Left renal cortex interstitium (tissue), 4 donors: Measurements from ENCODE around the gene AFG1L. TPM values are rescaled to one million over a fixed set of nuclear protein-coding genes. Genes with fewer than 3 reads are reported as not detected.
"Not testable (repeated sequence)": the region's sequence is repeated elsewhere in the genome, so short reads cannot be mapped to it uniquely, and the experiment has no call there.

Source experiments
- DNase-seq, 4 donors: peaks; one replicate each; pipeline ENCODE4 v3.0.0-alpha.2; 2013; ENCODE audit warnings: low read depth in 4 of 4, low spot score in 2 of 4, missing footprints in 1 of 4
- polyA plus RNA-seq, 4 donors: library from polyadenylated mRNA; unstranded; fragments of 120-200 nt; gene quantifications; one replicate each; pipeline ENCODE4 v1.2.1, GENCODE V29; 2013; ENCODE audit not compliant: insufficient read length in 4 of 4

AFG1L gene
- polyA plus RNA-seq, 4 donors: 7.1 to 8.4 (median 7.8) TPM

DNA sequence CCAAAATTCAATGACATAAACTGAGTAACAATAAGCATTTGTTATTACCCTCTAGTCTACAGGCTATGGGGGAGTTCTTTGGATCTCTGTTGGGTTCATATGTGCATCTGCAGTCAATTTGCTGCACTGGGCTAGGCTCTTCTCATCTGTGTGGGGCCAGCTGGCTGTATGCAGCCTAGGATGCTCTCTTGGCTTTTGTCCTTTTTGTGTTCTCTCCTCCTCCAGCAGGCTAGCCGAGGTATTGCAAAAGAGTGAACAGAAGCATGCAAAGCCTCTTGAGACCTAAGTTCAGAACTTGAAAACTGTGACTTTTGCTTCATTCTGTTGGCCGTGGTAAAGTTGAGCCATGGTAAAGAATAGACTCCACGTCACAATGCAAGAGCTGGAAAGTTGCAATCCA lies 203.0 kb downstream of the AFG1L start:
- DNase-seq: no peak

DNA sequence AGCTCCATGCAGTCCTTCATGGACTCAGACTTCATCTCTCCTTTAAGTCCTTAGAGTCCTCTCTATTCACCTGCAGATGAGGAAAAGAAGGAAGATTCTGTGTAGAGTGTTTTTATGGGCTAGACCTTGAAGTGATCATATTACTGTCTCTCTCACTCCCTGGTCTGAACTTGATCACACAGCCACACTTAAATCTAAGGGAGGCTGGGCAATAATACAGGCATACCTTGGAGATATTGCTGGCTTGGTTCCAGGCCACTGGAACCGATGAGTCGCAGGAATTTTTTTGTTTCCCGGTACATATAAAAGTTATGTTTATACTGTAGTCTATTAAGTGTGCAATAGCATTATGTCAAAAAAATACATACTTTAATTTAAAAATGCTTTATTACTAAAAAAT lies 206.7 kb downstream of the AFG1L start:
- no peak for DNase-seq

DNA sequence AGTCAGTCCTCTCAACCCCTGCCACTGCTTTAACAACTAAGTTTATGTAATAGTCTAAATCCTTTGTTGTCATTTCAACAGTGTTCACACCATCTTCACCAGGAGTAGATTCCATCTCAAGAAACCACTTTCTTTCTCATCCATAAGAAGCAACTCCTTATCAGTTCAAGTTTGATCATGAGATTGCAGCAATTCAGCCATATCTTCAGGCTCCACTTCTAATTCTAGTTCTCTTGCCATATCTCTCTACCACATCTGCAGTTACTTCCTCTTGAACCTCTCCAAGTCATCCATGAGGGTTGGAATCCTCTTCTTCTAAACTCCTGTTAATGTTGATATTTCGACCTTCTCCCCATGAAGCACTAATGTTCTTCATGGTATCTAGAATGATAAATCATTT lies 208.0 kb downstream of the AFG1L start:
- no peak for DNase-seq

DNA sequence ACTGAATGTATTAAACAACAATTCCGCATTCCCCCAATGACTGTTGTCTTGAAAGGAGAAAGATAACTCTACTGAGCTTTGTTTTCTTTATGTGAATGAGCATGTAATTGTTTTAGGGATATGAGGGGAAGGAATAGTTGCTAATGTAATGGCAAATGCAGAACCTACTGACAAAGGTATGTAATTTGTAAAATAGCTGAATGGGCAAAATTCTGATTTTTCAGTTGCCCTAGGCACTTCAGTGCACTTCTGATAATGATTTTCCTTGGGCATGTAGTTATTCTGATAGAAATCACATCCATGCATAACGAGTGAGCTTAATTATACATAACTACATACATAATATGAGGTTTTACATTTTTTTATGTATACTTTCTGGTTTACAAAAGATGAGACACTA lies 212.5 kb downstream of the AFG1L start:
- DNase-seq: no peak

DNA sequence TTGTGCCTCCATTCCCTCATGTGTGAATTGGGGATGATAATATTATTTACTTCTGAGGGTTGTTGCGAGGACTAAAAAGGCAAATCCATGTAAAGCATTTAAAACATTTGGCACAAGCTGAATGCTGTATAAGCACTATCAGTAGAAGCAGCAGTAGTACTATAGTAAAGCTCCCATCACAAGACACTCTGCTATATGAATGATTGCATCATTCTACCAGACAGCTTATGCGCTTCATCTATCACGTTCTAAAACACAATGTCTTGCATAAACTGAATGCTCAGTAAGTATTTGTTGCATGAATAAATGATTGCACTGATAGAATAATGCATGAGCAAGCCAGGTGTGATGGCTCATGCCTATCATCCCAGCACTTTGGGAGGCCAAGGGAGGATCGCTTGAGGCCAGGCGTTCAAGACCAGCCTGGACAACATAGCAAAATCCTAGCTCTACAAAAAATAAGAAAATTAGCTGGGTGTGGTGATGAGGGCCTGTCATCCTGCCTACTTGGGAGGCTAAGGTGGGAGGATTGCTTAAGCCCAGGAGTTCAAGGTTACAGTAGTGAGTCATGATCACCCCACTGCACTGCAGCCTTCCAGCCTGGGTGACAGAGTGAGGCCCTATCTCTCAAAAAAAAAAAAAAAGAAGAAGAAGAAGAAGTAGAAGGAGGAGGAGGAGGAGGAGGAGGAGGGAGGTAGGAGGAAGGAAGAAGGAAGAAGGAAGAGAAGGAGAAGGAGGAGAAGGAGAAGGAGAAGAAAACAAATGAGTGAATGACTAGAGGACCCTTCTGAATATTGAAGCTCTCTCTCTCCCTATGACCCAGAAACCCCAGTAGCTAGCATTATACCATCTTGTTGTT lies 215.8 kb downstream of the AFG1L start:
- DNase-seq: no peak

DNA sequence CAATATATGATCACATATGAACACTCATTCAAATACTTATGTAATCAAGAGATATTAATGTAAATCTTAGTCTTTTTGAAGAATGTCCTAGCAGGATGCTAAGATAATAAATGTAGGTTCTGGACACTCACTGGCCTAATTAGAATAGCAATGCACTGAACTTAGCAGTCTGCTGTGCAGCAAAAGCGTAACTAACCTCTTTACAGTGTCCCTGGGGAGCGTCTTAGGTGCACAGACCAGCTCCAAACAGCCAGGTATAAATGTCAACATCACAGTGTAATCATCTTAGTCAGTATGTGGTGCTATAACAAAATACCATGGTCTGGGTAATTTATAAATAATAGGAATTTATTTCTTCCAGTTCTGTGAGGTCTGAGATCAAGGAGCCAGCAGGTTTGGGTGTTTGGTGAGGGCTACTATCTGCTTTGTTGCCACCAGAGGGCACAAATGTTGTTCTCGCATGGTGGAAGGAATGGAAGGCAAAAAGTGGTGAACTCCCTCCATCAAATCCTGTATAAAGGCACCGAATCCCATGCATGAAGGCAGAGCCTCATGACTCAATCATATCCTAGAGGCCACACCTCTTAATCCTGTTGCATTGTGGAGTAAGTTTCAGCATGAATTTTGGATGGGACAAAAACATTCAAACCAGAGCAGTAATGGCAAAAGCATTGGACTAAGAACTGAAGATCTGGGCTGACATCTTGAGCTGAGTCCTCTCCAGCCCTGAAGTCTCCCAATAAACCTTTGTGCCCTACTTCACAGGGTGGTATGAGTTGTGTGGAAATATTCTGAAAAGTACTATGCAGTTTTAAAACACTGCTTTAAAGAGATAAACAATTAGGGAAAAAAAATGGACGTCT lies 224.1 kb downstream of the AFG1L start:
- no peak for DNase-seq

DNA sequence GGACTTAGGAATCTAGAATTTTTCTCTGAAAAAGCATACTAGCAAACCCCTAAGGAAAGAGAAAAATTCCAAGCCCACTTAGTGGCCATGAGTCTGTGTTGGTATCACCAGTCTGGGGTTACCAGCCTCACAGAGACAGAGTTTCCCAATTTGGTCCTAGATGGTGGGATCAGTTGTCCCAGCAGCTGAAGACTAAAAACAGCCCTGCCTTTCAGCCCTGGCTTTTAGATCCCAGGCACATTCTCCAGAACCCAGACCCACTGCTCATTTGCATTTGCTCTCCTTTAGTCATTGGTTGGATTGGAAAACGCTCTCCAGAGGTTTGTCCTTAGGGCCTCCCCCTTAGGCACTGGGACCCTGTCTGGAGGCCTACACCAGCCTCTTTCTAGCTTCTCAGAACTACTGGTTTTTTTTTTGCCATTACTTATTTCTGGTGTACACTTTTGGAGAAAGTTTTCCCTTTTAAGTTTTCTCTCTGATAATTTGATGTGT lies 226.8 kb downstream of the AFG1L start:
- no peak for DNase-seq

DNA sequence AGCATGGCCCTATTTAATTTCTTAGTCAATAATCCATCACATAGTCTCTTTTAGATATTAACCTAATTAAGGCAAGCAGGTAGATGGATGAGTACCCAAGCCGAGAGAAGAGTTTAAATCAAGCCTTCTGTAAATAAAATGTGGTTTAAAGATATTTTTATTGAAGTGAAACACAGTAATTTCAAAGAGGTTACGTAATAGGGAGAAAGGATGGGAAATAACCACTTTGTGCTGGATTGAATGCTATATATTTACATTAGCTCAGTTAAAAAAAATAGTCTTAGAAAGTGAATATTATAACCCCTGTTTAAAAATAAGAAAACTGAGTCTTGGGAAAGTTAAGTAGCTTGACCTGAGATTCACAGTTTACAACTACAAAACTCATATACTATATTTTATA lies 228.8 kb downstream of the AFG1L start:
- no peak for DNase-seq

DNA sequence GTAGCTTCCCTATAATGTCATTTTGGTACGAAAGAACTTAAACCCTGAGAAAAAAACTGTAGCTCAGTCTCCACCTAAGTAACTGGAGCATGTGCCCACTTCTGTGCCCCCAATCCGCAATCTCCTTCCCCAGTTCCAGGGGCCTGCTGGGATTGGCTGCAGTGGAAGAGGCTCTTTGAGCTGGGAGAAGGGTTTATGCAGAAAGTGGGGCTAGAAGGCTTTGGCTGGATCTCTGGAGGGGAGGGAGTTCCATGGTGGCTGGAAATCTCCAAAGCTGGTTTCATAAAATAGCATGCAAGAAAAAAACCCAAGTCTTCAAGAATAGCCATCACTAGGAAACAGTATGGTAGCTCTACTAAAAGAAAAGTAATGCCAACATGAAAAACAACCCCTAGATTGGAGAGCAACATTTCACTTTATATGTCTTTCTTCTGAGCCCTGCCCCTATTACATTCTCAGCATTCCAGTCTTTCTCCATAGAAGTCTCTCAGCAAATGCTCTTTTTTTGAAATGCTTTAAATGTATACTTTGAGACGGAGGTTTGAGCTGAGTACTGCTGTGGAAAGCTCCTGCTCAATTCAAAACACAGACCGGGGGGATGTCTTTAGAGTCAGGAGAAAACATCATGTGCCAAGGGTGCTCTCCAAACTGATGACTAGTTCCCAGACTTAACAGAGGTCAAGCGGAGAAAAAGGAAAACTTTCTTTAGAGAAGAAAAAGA lies 229.8 kb downstream of the AFG1L start:
- no peak for DNase-seq

DNA sequence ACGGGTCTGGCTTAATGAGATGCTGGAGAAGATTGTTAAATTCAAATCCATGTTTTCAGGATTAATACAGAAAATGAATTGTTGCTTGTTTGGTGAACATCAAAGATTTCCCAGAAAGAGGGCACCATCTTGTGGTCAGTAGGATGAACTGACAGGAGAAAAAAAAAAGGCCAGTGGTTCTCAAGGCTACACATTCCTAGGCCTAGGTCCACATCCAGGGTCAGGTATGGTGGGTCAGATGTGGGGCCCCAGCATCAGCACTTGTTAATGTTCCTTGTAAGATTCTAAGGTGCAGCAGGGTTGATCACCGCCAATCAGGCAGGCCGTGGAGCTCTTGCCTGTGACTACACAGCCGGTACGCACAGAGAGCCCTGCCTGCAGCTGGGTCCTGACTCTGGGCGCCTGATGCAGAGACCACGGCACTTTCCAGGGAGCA lies 231.9 kb downstream of the AFG1L start:
- DNase-seq: peak in 1 of 4 donors; percentile 27

DNA sequence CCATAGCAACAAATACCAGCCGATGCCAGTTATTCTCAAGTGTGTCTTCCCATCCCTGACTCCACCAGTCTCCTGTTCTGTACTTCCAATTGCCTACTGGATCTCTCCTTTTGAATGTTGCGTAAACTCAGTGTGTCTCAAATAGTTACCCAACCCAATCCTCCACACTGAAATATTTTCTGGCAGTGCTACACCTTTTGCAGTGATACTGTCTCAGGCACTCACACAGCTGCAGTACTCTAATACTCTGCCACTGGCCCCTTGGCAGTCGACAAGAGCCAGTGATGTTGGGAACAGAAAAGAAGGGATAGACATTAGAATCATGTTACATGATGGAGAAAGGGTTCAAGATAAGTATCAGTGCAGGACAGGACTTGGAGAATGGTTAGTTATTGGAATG lies 234.0 kb downstream of the AFG1L start:
- no peak for DNase-seq

DNA sequence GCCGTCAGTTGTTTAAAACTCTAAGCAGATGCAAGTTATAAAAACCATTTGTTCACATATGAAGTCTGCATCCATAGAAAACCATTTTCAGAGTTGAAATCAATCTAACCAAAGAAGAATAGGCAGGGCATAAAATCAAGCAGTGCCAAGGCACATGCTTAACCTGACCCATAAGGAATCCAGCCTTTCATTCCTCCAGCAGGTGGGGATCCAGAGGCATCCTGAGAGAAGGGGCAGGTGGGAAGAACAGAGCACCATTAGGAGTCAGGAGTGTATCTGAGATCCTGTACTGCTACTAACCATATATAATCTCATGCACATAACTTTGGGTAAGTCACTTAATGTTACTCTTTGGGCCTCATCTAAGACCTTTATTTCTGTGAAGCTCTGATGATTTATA lies 236.5 kb downstream of the AFG1L start:
- DNase-seq: no peak

DNA sequence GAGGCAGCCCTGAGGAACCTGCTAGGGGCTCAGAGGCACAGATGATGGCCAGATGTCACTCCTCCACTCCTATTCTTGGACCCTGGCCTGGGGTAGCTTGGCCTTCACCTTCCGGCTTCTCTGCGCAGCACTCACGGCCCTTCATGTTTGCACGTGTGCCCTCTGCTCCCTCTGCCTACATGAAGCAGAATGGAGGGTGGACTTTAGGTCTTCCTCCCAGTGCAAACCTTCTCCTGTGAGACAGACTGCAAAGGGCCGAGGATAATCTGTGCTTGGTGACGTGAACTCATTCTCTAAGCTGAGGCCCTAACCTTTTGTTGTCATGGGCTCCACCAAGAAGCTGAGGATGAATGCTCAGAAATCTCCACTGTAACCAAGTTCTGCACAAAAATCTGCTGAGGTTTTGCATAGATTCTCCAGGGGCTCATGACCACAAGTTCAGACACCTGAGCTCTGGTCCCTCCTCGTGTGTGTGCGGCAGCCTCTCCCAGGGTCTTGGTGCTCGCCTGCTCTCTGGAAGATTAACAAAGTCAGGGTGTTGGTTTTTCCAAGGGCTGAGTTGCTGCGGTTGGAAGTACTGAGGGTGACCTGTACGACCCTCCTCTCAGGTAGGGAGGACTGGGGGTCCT lies 240.4 kb downstream of the AFG1L start:
- DNase-seq: no peak

DNA sequence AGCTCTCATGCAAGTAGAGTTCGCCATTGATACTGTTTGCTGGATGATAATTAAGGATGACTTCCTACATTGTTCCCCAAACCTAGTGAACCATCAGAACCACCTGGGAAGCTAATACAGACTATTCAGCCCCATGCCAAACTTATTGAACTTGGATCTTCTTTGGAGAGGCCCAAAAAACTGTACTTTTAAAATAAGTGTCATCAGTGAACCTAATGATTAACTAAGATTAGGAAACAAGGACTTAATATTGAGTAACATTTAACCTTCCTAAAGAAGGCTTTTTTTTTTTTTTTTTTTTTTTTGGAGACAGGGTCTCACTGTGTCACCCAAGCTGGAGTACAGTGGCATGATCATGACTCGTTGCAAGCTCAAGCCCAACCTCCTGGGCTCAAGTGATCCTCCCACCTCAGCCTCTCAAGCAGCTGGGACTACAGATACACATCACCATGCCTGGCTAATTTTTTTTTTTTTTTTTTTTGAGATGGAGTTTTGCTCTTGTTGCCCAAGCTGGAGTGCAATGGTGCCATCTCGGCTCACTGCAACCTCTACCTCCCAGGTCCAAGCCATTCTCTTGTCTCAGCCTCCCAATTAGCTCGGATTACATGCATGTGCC lies 241.2 kb downstream of the AFG1L start:
- DNase-seq: not testable (repeated sequence)

DNA sequence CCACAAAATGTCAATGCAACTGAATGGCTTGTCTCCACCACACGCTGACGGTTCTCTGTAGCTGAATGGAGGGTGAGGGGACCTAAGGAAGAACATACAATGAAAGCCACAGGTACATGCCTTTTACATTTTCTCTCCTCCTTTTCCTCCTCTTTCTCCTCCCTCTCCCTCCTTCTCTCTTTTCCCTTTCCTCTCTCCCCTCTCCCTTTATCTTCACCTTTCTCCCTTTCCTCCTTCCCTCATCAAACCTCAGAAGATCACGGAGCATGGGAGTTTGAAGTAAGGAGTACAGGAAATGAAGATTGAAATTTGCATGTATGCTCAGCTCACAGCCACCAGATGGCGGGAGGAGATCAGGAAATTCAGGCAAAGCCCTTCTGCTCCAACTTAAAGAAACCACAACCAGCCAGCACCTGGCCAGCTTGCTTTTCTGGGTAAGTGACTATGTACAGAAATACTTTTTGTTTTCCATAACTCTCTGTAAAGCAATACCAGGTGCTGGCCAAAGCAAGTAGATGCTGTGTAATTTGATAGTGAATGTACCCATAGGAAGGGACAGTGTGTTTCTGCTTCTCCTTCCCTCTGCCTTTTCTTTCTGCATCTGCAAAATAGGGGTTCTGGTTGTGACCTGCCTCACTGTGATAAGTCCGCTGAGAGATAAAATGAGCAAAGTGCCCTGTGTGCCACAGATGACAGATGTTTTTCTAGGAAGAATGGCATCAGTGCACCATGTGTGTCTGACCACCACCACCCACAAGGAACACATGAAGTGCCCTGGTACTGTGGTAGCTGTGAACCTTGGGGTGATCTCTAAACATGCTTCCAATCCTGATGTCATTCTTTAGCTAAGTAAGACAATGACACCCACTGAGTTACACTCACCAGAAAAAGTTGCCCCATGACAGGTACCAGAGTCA lies 247.2 kb downstream of the AFG1L start:
- peak in 3 of 4 donors; percentile 45 to 75 (median 72) for DNase-seq

DNA sequence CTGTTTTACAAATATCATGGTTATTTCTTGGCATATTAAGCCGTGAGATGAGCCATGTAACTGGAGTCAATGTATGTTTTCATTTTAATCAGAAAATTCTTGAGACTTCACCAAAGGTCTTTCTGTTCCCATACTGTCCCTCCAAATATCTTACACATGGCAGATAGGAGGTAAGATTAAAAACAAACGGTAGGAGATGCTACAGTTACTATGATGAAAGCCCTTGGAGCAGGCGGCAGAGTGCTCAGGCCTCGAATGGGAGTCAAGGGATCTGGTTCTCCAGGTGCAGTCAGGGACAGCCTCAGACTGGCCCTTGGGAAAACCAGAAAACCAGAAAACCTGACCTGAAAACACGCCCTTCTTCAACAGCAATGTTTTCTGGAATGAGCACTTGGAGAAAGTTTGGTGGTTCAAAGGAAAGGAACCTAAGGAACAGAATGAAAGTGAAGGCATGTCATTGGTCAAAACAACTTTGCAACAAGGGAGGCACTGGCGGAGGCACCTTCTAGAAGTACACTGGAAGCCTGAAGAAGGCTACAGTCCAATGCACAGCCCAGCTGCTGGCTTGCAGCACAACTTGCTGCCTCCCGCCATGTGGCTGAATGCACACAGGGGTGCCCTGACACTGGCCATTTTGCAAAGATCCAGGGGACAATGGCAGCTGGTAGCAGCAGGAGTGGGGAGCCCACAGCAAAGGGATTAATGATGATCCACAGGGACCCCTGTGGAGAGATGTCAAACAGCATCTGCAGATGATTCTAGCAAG lies 248.5 kb downstream of the AFG1L start:
- DNase-seq: no peak

DNA sequence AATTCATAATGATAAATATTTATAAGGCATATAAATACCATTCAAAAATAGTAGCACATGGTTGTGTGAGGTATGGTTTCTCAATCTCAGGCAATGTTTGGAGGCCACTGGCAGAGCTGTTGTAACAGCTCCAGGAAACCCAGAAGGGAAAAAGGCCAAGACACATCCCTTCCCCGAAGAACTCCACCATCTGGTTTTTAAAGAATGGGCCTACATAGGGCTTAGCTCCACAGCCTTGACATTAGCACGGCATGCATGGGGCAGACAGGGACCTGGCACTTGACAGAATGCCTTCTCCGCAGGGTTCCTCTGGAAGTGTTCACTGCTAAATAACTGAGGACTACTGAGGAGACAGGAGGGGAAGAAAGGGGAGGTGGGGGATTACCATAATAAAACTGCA lies 249.8 kb downstream of the AFG1L start:
- no peak for DNase-seq
